Retinal pigment epithelial cell (primary cell): ENCODE results near the gene GTF2H1.
"Not testable (repeated sequence)": the region's sequence is repeated elsewhere in the genome, so short reads cannot be mapped to it uniquely, and the experiment has no call there.

Experiments used
- DNase-seq: peaks from one replicate; pipeline ENCODE4 v3.0.0-alpha.2; 2010; ENCODE audit warnings: low read depth
- H3K4me3 ChIP-seq: 2 replicates; pipeline ENCODE4 v1.5.1; 2011; ENCODE audit warnings: mild to moderate bottlenecking, low read length, control low read depth, moderate library complexity
- CTCF ChIP-seq: conservative IDR thresholded peaks from 2 replicates; pipeline ENCODE4 v1.5.1; 2011; ENCODE audit warnings: low read depth, low read length, control low read depth, inconsistent platforms

The GTF2H1 gene

GRCh38 chr11:18397921-18398320, 75.6 kb downstream of the GTF2H1 start:
- no peak for TF ChIP-seq CTCF
- no peak overlapping the region for H3K4me3 ChIP-seq
- no peak for DNase-seq

GRCh38 chr11:18401077-18401476, 78.7 kb downstream of the GTF2H1 start:
- not testable (repeated sequence) for DNase-seq, H3K4me3 ChIP-seq

GRCh38 chr11:18404062-18404461, 81.7 kb downstream of the GTF2H1 start:
- DNase-seq, result no peak
- TF ChIP-seq CTCF, result no peak
- no peak overlapping the region for H3K4me3 ChIP-seq

- not testable (repeated sequence) for H3K4me3 ChIP-seq, DNase-seq
Observed at GRCh38 chr11:18407400-18407799, 85.0 kb downstream of the GTF2H1 start.

- no peak for DNase-seq
- H3K4me3 ChIP-seq, result no peak overlapping the region
- no peak for TF ChIP-seq CTCF
Observed at GRCh38 chr11:18408558-18409291, 86.4 kb downstream of the GTF2H1 start.

- DNase-seq, result no peak
- H3K4me3 ChIP-seq, result no peak overlapping the region
- no peak for TF ChIP-seq CTCF
Observed at GRCh38 chr11:18416459-18416858, 94.1 kb downstream of the GTF2H1 start.
